ENCODE measurements around the gene USP21. TPM values are rescaled to one million over a fixed set of nuclear protein-coding genes. Genes with fewer than 3 reads are reported as not detected.

USP21 gene
- total and polyA plus RNA-seq, 2 donors (not counting 3 experiments of a cell fraction or from before 2014, with no cell fraction given) = 19.7 to 29.2 TPM

- Histone ChIP-seq H3K4me3 (replicated peaks in 1 of 3; ENCODE audit: insufficient read depth in 1 of 3, low read depth in 1 of 3, low read length in 3 of 3) (no peak overlapping the region), H3K79me2 (ENCODE audit: control insufficient read depth, insufficient read depth, low read length) (peaks cover 5% of the 10 kb centered on the region), H3K36me3 (ENCODE audit: control insufficient read depth in 2 of 2, extremely low read depth in 1 of 2, insufficient read depth in 2 of 2, low read length in 2 of 2) (peaks cover 0 to 12% of the 10 kb centered on the region in 2 experiments), H3K9me3 (replicated peaks; ENCODE audit: control insufficient read depth, insufficient read depth, low read length) (no peaks in the 10 kb centered on the region), H3K4me2 (ENCODE audit: insufficient read depth, low read length) (peak overlapping the region; percentile 75), H3K4me1 (ENCODE audit: control insufficient read depth, extremely low read depth, insufficient read depth, low read length) (peaks cover 21% of the 10 kb centered on the region), H2AFZ (ENCODE audit: low read depth, low read length) (no peak overlapping the region), H3K9me1 (replicated peaks; ENCODE audit: control insufficient read depth, extremely low read depth, insufficient read depth, low read length) (no peaks in the 10 kb centered on the region), H4K20me1 (replicated peaks; ENCODE audit: control insufficient read depth, extremely low read depth, insufficient read depth, low read length) (no peaks in the 10 kb centered on the region), H3K27me3 (ENCODE audit: control insufficient read depth in 2 of 2, insufficient read depth in 2 of 2, low read length in 2 of 2) (no peaks in the 10 kb centered on the region), H3K27ac (ENCODE audit: insufficient read depth, low read depth, low read length) (peak overlapping the region; percentile 74), H3K9ac (replicated peaks; ENCODE audit: extremely low read depth, insufficient read depth, low read length) (peak overlapping the region; percentile 82)
- ChIA-PET CTCF (interaction anchor here (0.7 to 3.1 kb wide), 15 partner anchors 9 to 217 kb away, joined by 3 to 35 read pairs (median 9); partner anchors contain the start of genes ADAMTS4, B4GALT3 and TOMM40L), POLR2A (interaction anchor here (0.8 to 2.2 kb wide), 5 partner anchors 11 to 217 kb away, joined by 3 to 8 read pairs (median 4); partner anchors contain the start of genes NDUFS2 and TOMM40L)
- dilution Hi-C loops (cut with MboI; ENCODE audit: extremely low pct_ligation_motif_present, low sequenced_read_pairs) (no loop called here), intact Hi-C loops (cut with micrococcal nuclease) (no loop called here)
- FAIRE-seq (no peak), DNase-seq (ENCODE audit: low read depth, low spot score) (no peak)
- no peak for TF ChIP-seq POLR2A (IDR thresholded peaks at IDR 0.05; ENCODE audit: low read depth, low read length)
- no peak for TF ChIP-seq CTCF (IDR thresholded peaks at IDR 0.05; ENCODE audit: extremely low read depth in 1 of 2, insufficient read depth in 1 of 2, low read depth in 1 of 2, low read length in 2 of 2)
- no peak for TF ChIP-seq FOS (IDR thresholded peaks at IDR 0.05; ENCODE audit: borderline replicate concordance, insufficient read depth, low read length)
- TF ChIP-seq MAX (IDR thresholded peaks at IDR 0.05; ENCODE audit: insufficient read depth, insufficient read length) = no peak
- TF ChIP-seq MYC (IDR thresholded peaks at IDR 0.05; ENCODE audit: low read depth, low read length) = no peak
- no peak for TF ChIP-seq EZH2 (IDR thresholded peaks at IDR 0.05; ENCODE audit: borderline replicate concordance, low read depth, low read length, severe bottlenecking)
- no peak for TF ChIP-seq GATA2 (IDR thresholded peaks at IDR 0.05; ENCODE audit: insufficient read depth, insufficient read length, low read depth, low read length)
- TF ChIP-seq POLR2AphosphoS5 (IDR thresholded peaks at IDR 0.05; ENCODE audit: insufficient read depth, low read depth, low read length) = no peak
- TF ChIP-seq JUN (IDR thresholded peaks at IDR 0.05; ENCODE audit: borderline replicate concordance, insufficient read depth, insufficient read length, low read depth) = no peak
- BruUV-seq (replicated peaks) = no TSS peak
Observed at GRCh38 chr1:161164901-161165610, 5.8 kb downstream of the USP21 start.

Measured in endothelial cell of umbilical vein (primary cell).